ENCODE results near the gene DCUN1D1. TPM values are rescaled to one million over a fixed set of nuclear protein-coding genes. Genes with fewer than 3 reads are reported as not detected.

Gene DCUN1D1
- total RNA-seq, 2 donors from 2014 or later, result 14.2 to 23.5 TPM

DNA sequence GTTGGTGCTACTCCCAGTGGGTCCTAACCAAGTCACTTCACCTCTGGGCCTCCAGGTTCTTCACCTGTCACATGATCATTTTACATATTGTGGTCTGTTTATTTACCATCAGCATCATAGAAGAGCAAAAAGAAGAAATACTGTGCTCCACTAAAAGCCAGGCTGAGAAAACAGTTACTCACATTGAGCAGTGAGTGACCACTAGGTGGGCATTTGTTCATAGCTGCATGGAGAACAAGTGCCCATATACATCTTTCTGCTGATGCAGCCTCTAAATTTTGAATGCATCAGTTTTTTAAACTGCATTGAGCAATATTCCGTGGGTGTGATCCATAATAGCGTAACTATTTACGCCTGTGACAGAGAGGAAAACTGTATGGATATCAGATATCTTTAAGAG, 76.2 kb downstream of the DCUN1D1 start:
- no peak overlapping the region for H3K4me3 ChIP-seq
- peaks cover 11% of the 10 kb centered on the region for H3K36me3 ChIP-seq
- TF ChIP-seq, protein P1, sequence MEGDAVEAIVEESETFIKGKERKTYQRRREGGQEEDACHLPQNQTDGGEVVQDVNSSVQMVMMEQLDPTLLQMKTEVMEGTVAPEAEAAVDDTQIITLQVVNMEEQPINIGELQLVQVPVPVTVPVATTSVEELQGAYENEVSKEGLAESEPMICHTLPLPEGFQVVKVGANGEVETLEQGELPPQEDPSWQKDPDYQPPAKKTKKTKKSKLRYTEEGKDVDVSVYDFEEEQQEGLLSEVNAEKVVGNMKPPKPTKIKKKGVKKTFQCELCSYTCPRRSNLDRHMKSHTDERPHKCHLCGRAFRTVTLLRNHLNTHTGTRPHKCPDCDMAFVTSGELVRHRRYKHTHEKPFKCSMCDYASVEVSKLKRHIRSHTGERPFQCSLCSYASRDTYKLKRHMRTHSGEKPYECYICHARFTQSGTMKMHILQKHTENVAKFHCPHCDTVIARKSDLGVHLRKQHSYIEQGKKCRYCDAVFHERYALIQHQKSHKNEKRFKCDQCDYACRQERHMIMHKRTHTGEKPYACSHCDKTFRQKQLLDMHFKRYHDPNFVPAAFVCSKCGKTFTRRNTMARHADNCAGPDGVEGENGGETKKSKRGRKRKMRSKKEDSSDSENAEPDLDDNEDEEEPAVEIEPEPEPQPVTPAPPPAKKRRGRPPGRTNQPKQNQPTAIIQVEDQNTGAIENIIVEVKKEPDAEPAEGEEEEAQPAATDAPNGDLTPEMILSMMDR (IDR thresholded peaks at IDR 0.05), result no peak
- no peaks in the 10 kb centered on the region for H3K27me3 ChIP-seq
- no peaks in the 10 kb centered on the region for H3K4me1 ChIP-seq
- no peak for DNase-seq (ENCODE audit: low spot score)
- H3K9me3 ChIP-seq, result no peaks in the 10 kb centered on the region
- H3K27ac ChIP-seq, result no peak overlapping the region

- TF ChIP-seq, protein P1 (IDR thresholded peaks at IDR 0.05), result no peak
- H3K27me3 ChIP-seq, result no peaks in the 10 kb centered on the region
- H3K4me3 ChIP-seq, result no peak overlapping the region
- no peaks in the 10 kb centered on the region for H3K4me1 ChIP-seq
- DNase-seq (ENCODE audit: low spot score), result no peak
- peaks cover 18% of the 10 kb centered on the region for H3K36me3 ChIP-seq
- no peak overlapping the region for H3K27ac ChIP-seq
- H3K9me3 ChIP-seq, result no peaks in the 10 kb centered on the region
Observed at GRCh38 chr3:182902236-182902635, 78.1 kb downstream of the DCUN1D1 start.

- Histone ChIP-seq H3K27ac (no peak overlapping the region), H3K36me3 (peaks cover 7% of the 10 kb centered on the region), H3K9me3 (no peaks in the 10 kb centered on the region), H3K4me3 (no peak overlapping the region), H3K4me1 (peaks cover 0 to 4% of the 10 kb centered on the region in 2 donors), H3K27me3 (no peaks in the 10 kb centered on the region)
- TF ChIP-seq, protein P1 (IDR thresholded peaks at IDR 0.05), result no peak
- no peak for DNase-seq (ENCODE audit: low spot score)
Observed at GRCh38 chr3:182896553-182896952, 83.8 kb downstream of the DCUN1D1 start.

DNA sequence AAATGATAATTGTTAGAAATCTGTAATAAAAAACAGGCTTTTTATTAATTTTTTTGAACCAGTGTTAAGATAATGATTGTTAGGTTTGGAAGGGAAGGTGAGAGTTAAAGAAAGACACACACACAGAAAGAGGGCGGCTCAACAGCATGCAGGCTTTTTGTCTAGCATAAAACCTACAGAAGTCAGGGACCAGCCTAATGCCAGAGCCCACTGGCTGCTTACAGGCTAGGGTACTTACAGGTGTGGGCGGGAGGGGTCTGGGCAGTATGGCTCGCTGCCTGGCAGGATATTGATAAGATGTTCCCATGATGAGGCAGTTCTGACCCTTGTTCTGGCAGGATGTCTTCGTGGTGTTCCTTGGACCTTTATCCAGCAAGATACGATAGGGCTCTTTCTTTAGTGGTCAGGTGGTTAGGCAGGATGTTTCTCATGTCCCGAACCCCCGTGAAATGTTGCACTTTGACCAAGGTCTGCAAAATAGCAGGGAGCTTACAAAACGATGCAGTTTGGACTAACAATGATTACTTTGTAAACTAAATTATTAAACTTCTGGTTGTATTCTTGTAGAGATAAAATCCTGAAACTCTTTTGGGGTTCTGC, 84.7 kb downstream of the DCUN1D1 start:
- Histone ChIP-seq H3K36me3 (peaks cover 11% of the 10 kb centered on the region), H3K9me3 (no peaks in the 10 kb centered on the region), H3K27me3 (no peaks in the 10 kb centered on the region), H3K4me3 (no peak overlapping the region), H3K27ac (no peak overlapping the region), H3K4me1 (peaks cover 0 to 4% of the 10 kb centered on the region in 2 donors)
- TF ChIP-seq, protein P1 (IDR thresholded peaks at IDR 0.05), result no peak
- DNase-seq (ENCODE audit: low spot score), result no peak

DNA sequence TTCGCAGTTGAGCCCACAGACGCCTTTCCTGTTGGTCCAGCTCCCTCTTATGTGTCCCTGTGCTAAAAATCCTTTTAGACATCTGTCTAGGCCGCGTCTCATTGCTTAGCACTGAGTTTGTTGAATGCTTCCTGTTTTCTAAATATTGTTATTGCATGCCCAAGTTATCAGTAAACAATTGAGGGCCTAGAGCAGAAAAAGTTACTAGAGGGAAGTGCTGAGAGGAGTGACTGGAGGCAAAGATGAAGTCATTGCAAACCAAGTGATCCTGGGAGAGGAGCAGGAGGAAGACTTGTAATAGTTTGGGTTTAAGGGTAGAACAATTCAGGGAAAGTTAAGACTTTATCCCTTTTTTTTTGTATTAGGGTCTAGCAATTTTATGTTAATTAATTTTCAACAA, 88.1 kb downstream of the DCUN1D1 start:
- no peaks in the 10 kb centered on the region for H3K27me3 ChIP-seq
- H3K4me3 ChIP-seq, result no peak overlapping the region
- no peak for DNase-seq (ENCODE audit: low spot score)
- H3K27ac ChIP-seq, result no peak overlapping the region
- TF ChIP-seq, protein P1 (IDR thresholded peaks at IDR 0.05), result no peak
- peaks cover 0 to 4% of the 10 kb centered on the region in 2 donors for H3K4me1 ChIP-seq
- no peaks in the 10 kb centered on the region for H3K9me3 ChIP-seq
- H3K36me3 ChIP-seq, result peaks cover 21% of the 10 kb centered on the region

DNA sequence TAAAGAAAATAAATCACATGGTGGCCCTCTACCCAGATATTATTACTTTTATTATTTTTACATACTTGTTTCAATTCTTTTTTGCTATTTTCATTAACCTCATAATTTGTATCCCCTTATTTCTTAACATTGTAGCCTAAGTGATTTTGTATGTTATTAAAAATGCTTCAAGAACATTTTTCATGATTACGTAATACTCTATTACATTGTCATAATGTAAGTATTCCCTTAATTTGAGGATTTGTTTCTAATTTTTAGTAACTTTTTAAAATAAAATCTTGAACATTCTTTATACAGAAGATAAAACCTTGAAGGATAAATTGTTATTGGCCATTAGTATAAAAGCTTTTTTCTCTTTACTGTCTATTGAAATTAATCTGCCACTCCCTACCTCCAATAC, 89.0 kb downstream of the DCUN1D1 start:
- no peaks in the 10 kb centered on the region for H3K9me3 ChIP-seq
- H3K27me3 ChIP-seq, result no peaks in the 10 kb centered on the region
- H3K36me3 ChIP-seq, result peaks cover 21% of the 10 kb centered on the region
- no peak overlapping the region for H3K27ac ChIP-seq
- peaks cover 0 to 4% of the 10 kb centered on the region in 2 donors for H3K4me1 ChIP-seq
- TF ChIP-seq, protein P1 (IDR thresholded peaks at IDR 0.05), result no peak
- no peak for DNase-seq (ENCODE audit: low spot score)
- no peak overlapping the region for H3K4me3 ChIP-seq
